A549 (cell line): ENCODE results near the gene RMRP. TPM values are rescaled to one million over a fixed set of nuclear protein-coding genes. Genes with fewer than 3 reads are reported as not detected.

Source experiments
- ATAC-seq, 2 experiments: fragments of 200-7000 bp in 1 of 2; fragments of >200 bp in 1 of 2; cut with Nextera tagmentation in 1 of 2; cut with Tn5 transposase in 1 of 2; 3 replicates each; pipeline versions ENCODE4 v1.8.0 to v1.9.1; 2018 to 2020; ENCODE audit warnings: mild to moderate bottlenecking in 1 of 2, moderate library complexity in 1 of 2
- CTCF ChIA-PET: fragments of 300-600 bp; sonication (Branson Sonifier 250); formaldehyde crosslinking; extraction: SDS; loops from one replicate; lab custom pipeline; 2021; ENCODE audit warnings: antibody characterized with exemption, inconsistent platforms; lab: Yijun Ruan, JAX
- POLR2A ChIA-PET: fragments of 350-600 bp; formaldehyde crosslinking; extraction: SDS; loops from one replicate; lab custom pipeline; 2021; ENCODE audit warnings: antibody characterized with exemption, inconsistent platforms; lab: Yijun Ruan, JAX
- DNase-seq, 2 experiments: peaks; one replicate each; pipeline versions ENCODE4 v3.0.0 to v3.0.0-alpha.2; 2011 to 2016; ENCODE audit warnings: low read depth in 1 of 2, low spot score in 1 of 2
- FAIRE-seq: peaks from 2 replicates; lab custom pipeline; 2011; peaks lifted over from hg19 to GRCh38; lab: Jason Lieb, UNC
- H3K27ac ChIP-seq, 2 experiments: fragments of >200 bp; sonication (Bioruptor Twin); formaldehyde crosslinking; 3 replicates each; pipeline ENCODE4 v1.5.1; 2016 to 2017
- H3K4me1 ChIP-seq: fragments of >200 bp; sonication (Bioruptor Twin); formaldehyde crosslinking; 3 replicates; pipeline ENCODE4 v1.6.1; 2016
- H3K4me2 ChIP-seq: fragments of >200 bp; sonication (Bioruptor Twin); formaldehyde crosslinking; 3 replicates; pipeline ENCODE4 v1.6.1; 2016
- H3K4me3 ChIP-seq: fragments of >200 bp; sonication (Bioruptor Twin); formaldehyde crosslinking; 3 replicates; pipeline ENCODE4 v1.5.1; 2016
- H3K9me3 ChIP-seq: fragments of >200 bp; sonication (Bioruptor Twin); formaldehyde crosslinking; 3 replicates; pipeline ENCODE4 v1.6.1; 2016
- BCL3 ChIP-seq: fragments of >200 bp; sonication (Bioruptor Twin); formaldehyde crosslinking; IDR thresholded peaks from 3 replicates; pipeline ENCODE4 v1.6.1; 2016
- BHLHE40 ChIP-seq: IDR thresholded peaks from 2 replicates; pipeline ENCODE4 v1.6.1; 2012; ENCODE audit warnings: low read depth, low read length, inconsistent platforms
- CEBPB ChIP-seq, 2 experiments: fragments of >200 bp in 1 of 2; sonication (Bioruptor Twin) in 1 of 2; formaldehyde crosslinking in 1 of 2; IDR thresholded peaks; 2 replicates each; pipeline ENCODE4 v1.6.1; 2012 to 2016
- CHD4 ChIP-seq: fragments of 200-600 bp; sonication (generic); IDR thresholded peaks from 2 replicates; pipeline ENCODE4 v1.6.1; 2016; ENCODE audit warnings: antibody characterized with exemption, mild to moderate bottlenecking, borderline replicate concordance
- CTCF ChIP-seq: fragments of >200 bp; sonication (Bioruptor Twin); formaldehyde crosslinking; IDR thresholded peaks from 3 replicates; pipeline ENCODE4 v1.5.1; 2016
- E2F6 ChIP-seq: IDR thresholded peaks from 2 replicates; pipeline ENCODE4 v1.6.1; 2012; ENCODE audit warnings: low read depth, borderline replicate concordance
- EHMT2 ChIP-seq: fragments of 200-600 bp; sonication (generic); IDR thresholded peaks from 2 replicates; pipeline ENCODE4 v1.6.1; 2016; ENCODE audit warnings: antibody characterized with exemption, low read depth, mild to moderate bottlenecking, moderate library complexity
- EP300 ChIP-seq, 2 experiments: fragments of >200 bp; sonication (Bioruptor Twin); formaldehyde crosslinking; IDR thresholded peaks; 2 replicates in 1 of 2; 3 replicates in 1 of 2; pipeline ENCODE4 v1.6.1; 2016 to 2017
- FOXS1 ChIP-seq: fragments of 250-450 bp; sonication (Bioruptor Pico); IDR thresholded peaks from 2 replicates; pipeline ENCODE4 v1.5.0; 2020; ENCODE audit warnings: mild to moderate bottlenecking, moderate library complexity
- HOXA7 ChIP-seq: fragments of 250-450 bp; sonication (Bioruptor Pico); IDR thresholded peaks from 2 replicates; pipeline ENCODE4 v1.5.0; 2020; ENCODE audit warnings: mild to moderate bottlenecking, moderate library complexity
- HOXB13 ChIP-seq: fragments of 250-450 bp; sonication (Bioruptor Pico); IDR thresholded peaks from 2 replicates; pipeline ENCODE4 v1.5.0; 2020; ENCODE audit warnings: low read depth, mild to moderate bottlenecking, moderate library complexity
- JUN ChIP-seq, 2 experiments: fragments of >200 bp; sonication (Bioruptor Twin); formaldehyde crosslinking; IDR thresholded peaks; 2 replicates in 1 of 2; 3 replicates in 1 of 2; pipeline ENCODE4 v1.6.1; 2016 to 2017
- JUNB ChIP-seq: fragments of >200 bp; sonication (Bioruptor Twin); formaldehyde crosslinking; IDR thresholded peaks from 2 replicates; pipeline ENCODE4 v1.6.1; 2016
- MAX ChIP-seq: IDR thresholded peaks from 2 replicates; pipeline ENCODE4 v1.6.1; 2012
- NR3C1 ChIP-seq: fragments of >200 bp; sonication (Bioruptor Twin); formaldehyde crosslinking; IDR thresholded peaks from 3 replicates; pipeline ENCODE4 v1.6.1; 2017
- PHF8 ChIP-seq: fragments of 200-600 bp; sonication (generic); IDR thresholded peaks from 2 replicates; pipeline ENCODE4 v1.6.1; 2016; ENCODE audit warnings: low read depth, mild to moderate bottlenecking, antibody characterized with exemption, moderate library complexity, borderline replicate concordance
- POLR2A ChIP-seq: IDR thresholded peaks from 2 replicates; pipeline ENCODE4 v1.6.1; 2012; ENCODE audit warnings: mild to moderate bottlenecking, low read length
- POLR2AphosphoS2 ChIP-seq: conservative IDR thresholded peaks from 2 replicates; pipeline ENCODE4 v1.6.1; 2012; ENCODE audit warnings: low read length, improper control_type of control experiment, inconsistent platforms
- RAD21 ChIP-seq, 2 experiments: fragments of >200 bp in 1 of 2; sonication (Bioruptor Twin) in 1 of 2; formaldehyde crosslinking in 1 of 2; IDR thresholded peaks in 1 of 2; conservative IDR thresholded peaks in 1 of 2; 2 replicates in 1 of 2; 3 replicates in 1 of 2; pipeline ENCODE4 v1.6.1; 2012 to 2018; ENCODE audit warnings: inconsistent platforms in 1 of 2
- REST ChIP-seq: fragments of 200-600 bp; sonication (generic); IDR thresholded peaks from 2 replicates; pipeline ENCODE4 v1.6.1; 2016; ENCODE audit warnings: antibody characterized with exemption, mild to moderate bottlenecking, moderate library complexity
- SMC3 ChIP-seq: fragments of >200 bp; sonication (Bioruptor Twin); formaldehyde crosslinking; IDR thresholded peaks from 3 replicates; pipeline ENCODE4 v1.6.1; 2018; ENCODE audit warnings: inconsistent platforms
- TP53 ChIP-seq: fragments of 250-450 bp; sonication (Bioruptor Pico); IDR thresholded peaks from 2 replicates; pipeline ENCODE4 v1.5.0; 2021; ENCODE audit warnings: mild to moderate bottlenecking, moderate library complexity
- ZSCAN20 ChIP-seq: fragments of 250-450 bp; sonication (Bioruptor Pico); IDR thresholded peaks from 2 replicates; pipeline ENCODE4 v1.8.0; 2022; ENCODE audit warnings: mild to moderate bottlenecking, moderate library complexity
- WGBS: methylation state at CpG from one replicate; pipeline ENCODE4 v1.1.6; 2017; ENCODE audit errors: missing lambda C conversion rate; 5-methylcytosine and 5-hydroxymethylcytosine counted together
- polyA plus RNA-seq, 4 experiments: library from polyadenylated mRNA; depleted of rRNA in 3 of 4; stranded (reverse); fragments of >200 nt; fragmentation: RNase III in 1 of 4; extraction: RNeasy Plus Mini Kit Qiagen cat#74134 plus additional on column Dnase treatment in 1 of 4; gene quantifications; 2 replicates in 3 of 4; 3 replicates in 1 of 4; pipeline ENCODE4 v1.2.3, GENCODE V29; 2011 to 2017

Gene RMRP
- polyA plus RNA-seq, 2 of the 4 experiments (the other 2 are of a cell fraction), result 80.2 TPM; not detected in 1

- TF ChIP-seq REST (no peak), CEBPB (IDR thresholded peaks at IDR 0.05) (no peak), CHD4 (no peak), POLR2A (no peak), NR3C1 (no peak), HOXB13 (CRISPR knock-in tag) (no peak), EHMT2 (no peak), RAD21 (conservative IDR thresholded peaks at IDR 0.05 in 1 of 2, IDR thresholded peaks at IDR 0.05 in 1 of 2) (no peak), JUNB (no peak)
Measured at GRCh38 chr9:35649431-35650340, 8.1 kb downstream of the RMRP start (continued).

- peak overlapping the region; percentile 52 for H3K4me3 ChIP-seq
- POLR2A ChIA-PET, result interaction anchor here (1.2 to 1.6 kb wide), 4 partner anchors 11 to 43 kb away, joined by 3 to 4 read pairs (median 4); partner anchors contain the start of genes ARHGEF39, CCDC107 and RMRP
- DNase-seq, result peak; percentile 90 to 95
- TF ChIP-seq E2F6 (peak; percentile 87; the same call in 1 of the 2 replicates), TP53 (CRISPR knock-in tag) (no peak), SMC3 (peak; percentile 75), CTCF (peak; percentile 87), BHLHE40 (no peak), CHD4 (no peak), ZSCAN20 (CRISPR knock-in tag) (no peak), EP300 (IDR thresholded peaks at IDR 0.05) (no peak), PHF8 (peak; percentile 4; the same call in 1 of the 2 replicates), MAX (peak; percentile 80), BCL3 (0 out of 3 replicates have a peak, but pooled peaks have one; percentile 53), EHMT2 (no peak), POLR2A (peak; percentile 66), HOXA7 (CRISPR knock-in tag) (no peak), RAD21 (conservative IDR thresholded peaks at IDR 0.05 in 1 of 2, IDR thresholded peaks at IDR 0.05 in 1 of 2) (peak; percentile 81 to 91), JUN (IDR thresholded peaks at IDR 0.05) (peak in 1 of 2 experiments; percentile 62; a peak in 2 of 5 replicates), FOXS1 (CRISPR knock-in tag) (no peak), POLR2AphosphoS2 (no peak)
- TF ChIP-seq, all 56 proteins: peak for 9
- CTCF ChIA-PET, result interaction anchor here (0.6 to 5.9 kb wide), 54 partner anchors 8 to 552 kb away, joined by 3 to 135 read pairs (median 4); partner anchors contain the start of genes ARHGEF39, CCDC107, CREB3 and GBA2
- 2% methylated on average over 22 of the region's 58 CpGs for WGBS
- Histone ChIP-seq H3K27ac (peak overlapping the region; percentile 92 to 93), H3K4me2 (peak overlapping the region; percentile 100), H3K9me3 (no peaks in the 10 kb centered on the region), H3K4me1 (peaks cover 13% of the 10 kb centered on the region)
- FAIRE-seq (no peak), ATAC-seq (peak; percentile 93 to 97)
Measured at GRCh38 chr9:35646533-35647265, 11.1 kb downstream of the RMRP start.
